K562 (cell line): Measurements from ENCODE around the gene FAM168B. TPM values are rescaled to one million over a fixed set of nuclear protein-coding genes. Genes with fewer than 3 reads are reported as not detected.

Experiments
- ATAC-seq: fragments of 200-7000 bp; cut with Tn5 transposase; 3 replicates; pipeline ENCODE4 v1.9.1; 2020; ENCODE audit warnings: moderate library complexity
- BruUV-seq: library from RNA; stranded (reverse); fragments of 400-500 nt; replicated peaks from 2 replicates; lab custom pipeline; 2021; lab: Mats Ljungman, UMichigan
- CTCF ChIA-PET: fragments of 300-600 bp; formaldehyde crosslinking; extraction: SDS; loops from one replicate; lab custom pipeline; 2021; ENCODE audit warnings: low intra/inter-chr PET ratio; lab: Yijun Ruan, JAX
- POLR2A ChIA-PET: fragments of 300-600, 350-650 bp; sonication (Branson Sonifier 250); formaldehyde crosslinking; extraction: SDS; loops from one replicate; lab custom pipeline; 2021; ENCODE audit warnings: antibody characterized with exemption, inconsistent platforms; lab: Yijun Ruan, JAX
- DNase-seq, 4 experiments: peaks; one replicate each; pipeline versions ENCODE4 v3.0.0 to v3.0.0-alpha.2; 2011 to 2018; ENCODE audit warnings: low spot score in 3 of 4, mixed read lengths in 3 of 4; ENCODE audit errors: extremely low read depth in 1 of 4
- FAIRE-seq: peaks from 2 replicates; lab custom pipeline; 2011; peaks lifted over from hg19 to GRCh38; lab: Jason Lieb, UNC
- H2AFZ ChIP-seq: 2 replicates; pipeline ENCODE4 v1.6.0; 2011; ENCODE audit warnings: low read depth, low read length, control low read depth, inconsistent platforms
- H3K27ac ChIP-seq: fragments of 200-600 bp; 3 replicates; pipeline ENCODE4 v1.8.0; 2011; ENCODE audit warnings: low read depth, mild to moderate bottlenecking, control low read depth, inconsistent platforms, low read length, moderate library complexity, mixed read lengths; ENCODE audit errors: extremely low read depth
- H3K27me3 ChIP-seq, 2 experiments: fragments of 300-600 bp in 1 of 2; 2 replicates in 1 of 2; 3 replicates in 1 of 2; pipeline versions ENCODE4 v1.6.0 to v1.8.0; 2011; ENCODE audit warnings: inconsistent platforms in 2 of 2, low read length in 2 of 2, mild to moderate bottlenecking in 1 of 2, mixed read lengths in 1 of 2, moderate library complexity in 1 of 2; ENCODE audit not compliant: control insufficient read depth in 2 of 2, insufficient read depth in 2 of 2
- H3K36me3 ChIP-seq: fragments of 300-600 bp; 3 replicates; pipeline ENCODE4 v1.8.0; 2011; ENCODE audit warnings: mild to moderate bottlenecking, low read length, inconsistent platforms; ENCODE audit not compliant: control insufficient read depth, insufficient read depth
- H3K4me1 ChIP-seq, 2 experiments: fragments of 200-600 bp in 1 of 2; replicated peaks in 1 of 2; 2 replicates in 1 of 2; 3 replicates in 1 of 2; pipeline versions ENCODE4 v1.5.1 to v1.8.0; 2011; ENCODE audit warnings: inconsistent platforms in 2 of 2, low read length in 2 of 2, mild to moderate bottlenecking in 1 of 2, mixed read lengths in 1 of 2, moderate library complexity in 1 of 2; ENCODE audit not compliant: control insufficient read depth in 2 of 2, insufficient read depth in 2 of 2
- H3K4me2 ChIP-seq: 2 replicates; pipeline ENCODE4 v1.6.1; 2011; ENCODE audit warnings: low read length, control low read depth, inconsistent platforms, mixed read lengths; ENCODE audit not compliant: insufficient read depth
- H3K4me3 ChIP-seq: fragments of 200-600 bp; sonication (generic), shearing (Covaris generic); 2 replicates; pipeline ENCODE4 v1.5.1; 2016; ENCODE audit warnings: control low read depth, inconsistent platforms
- H3K79me2 ChIP-seq: fragments of 200-600 bp; 3 replicates; pipeline ENCODE4 v1.8.0; 2011; ENCODE audit warnings: low read length, inconsistent platforms; ENCODE audit not compliant: control insufficient read depth, insufficient read depth
- H3K9ac ChIP-seq, 2 experiments: 2 replicates each; pipeline versions ENCODE4 v1.6.0 to v1.6.1; 2011; ENCODE audit warnings: low read depth in 2 of 2, low read length in 2 of 2, control low read depth in 1 of 2, inconsistent platforms in 1 of 2, mild to moderate bottlenecking in 1 of 2, mixed read lengths in 1 of 2; ENCODE audit not compliant: insufficient read depth in 1 of 2
- H3K9me1 ChIP-seq: one replicate; pipeline ENCODE4 v1.6.0; 2011; ENCODE audit warnings: inconsistent platforms, mild to moderate bottlenecking, low read length, moderate library complexity; ENCODE audit not compliant: control insufficient read depth, insufficient read depth
- H3K9me3 ChIP-seq: replicated peaks from 2 replicates; pipeline ENCODE4 v1.5.1; 2011; ENCODE audit warnings: low read depth, low read length, inconsistent platforms; ENCODE audit not compliant: control insufficient read depth, insufficient read depth
- H4K20me1 ChIP-seq: replicated peaks from 2 replicates; pipeline ENCODE4 v1.6.1; 2011; ENCODE audit warnings: low read length, inconsistent platforms, mixed read lengths; ENCODE audit not compliant: control insufficient read depth, insufficient read depth
- CBX1 ChIP-seq: sonication (generic); IDR thresholded peaks from 2 replicates; pipeline ENCODE4 v1.6.1; 2016; ENCODE audit warnings: antibody characterized with exemption, low read depth, mild to moderate bottlenecking
- EP300 ChIP-seq: IDR thresholded peaks from 2 replicates; pipeline ENCODE4 v1.6.1; 2012; ENCODE audit warnings: low read length, improper control_type of control experiment
- EWSR1 ChIP-seq: fragments of 450-650 bp; IDR thresholded peaks from 2 replicates; pipeline ENCODE4 v1.6.1; 2018; ENCODE audit warnings: borderline replicate concordance, mild to moderate bottlenecking, low read depth, moderate library complexity; ENCODE audit not compliant: partially characterized antibody
- GTF2F1 ChIP-seq: IDR thresholded peaks from 2 replicates; pipeline ENCODE4 v1.6.1; 2011; ENCODE audit warnings: low read depth, low read length, improper control_type of control experiment
- NFRKB ChIP-seq: fragments of 450-650 bp; IDR thresholded peaks from 2 replicates; pipeline ENCODE4 v1.6.1; 2016; ENCODE audit warnings: low read depth
- NUFIP1 ChIP-seq: fragments of 450-650 bp; IDR thresholded peaks from 2 replicates; pipeline ENCODE4 v1.6.1; 2018; ENCODE audit not compliant: partially characterized antibody
- PHTF2 ChIP-seq: fragments of 250-450 bp; sonication (Bioruptor Pico); IDR thresholded peaks from 2 replicates; pipeline ENCODE4 v1.5.0; 2021; ENCODE audit warnings: mild to moderate bottlenecking
- RERE ChIP-seq: sonication (generic); formaldehyde crosslinking; IDR thresholded peaks from 2 replicates; pipeline ENCODE4 v1.8.0; 2023; ENCODE audit warnings: missing genetic modification reagents, mild to moderate bottlenecking, borderline replicate concordance
- SREBF2 ChIP-seq: sonication (generic); formaldehyde crosslinking; IDR thresholded peaks from 2 replicates; pipeline ENCODE4 v1.4.0; 2020; ENCODE audit warnings: mild to moderate bottlenecking, missing genetic modification reagents
- TBL1XR1 ChIP-seq, 2 experiments: IDR thresholded peaks; 2 replicates each; pipeline ENCODE4 v1.6.1; 2012; ENCODE audit warnings: improper control_type of control experiment in 2 of 2, low read length in 2 of 2, mild to moderate bottlenecking in 1 of 2
- ZNF23 ChIP-seq: fragments of 250-450 bp; sonication (Bioruptor Pico); IDR thresholded peaks from 2 replicates; pipeline ENCODE4 v1.4.0; 2020; ENCODE audit warnings: mild to moderate bottlenecking
- ZNF253 ChIP-seq: fragments of 250-450 bp; sonication (Bioruptor Pico); conservative IDR thresholded peaks from 2 replicates; pipeline ENCODE4 v1.6.1; 2021; ENCODE audit warnings: mild to moderate bottlenecking
- ZNF395 ChIP-seq: fragments of 200-800 bp; sonication (Bioruptor generic); IDR thresholded peaks from 2 replicates; pipeline ENCODE4 v1.6.1; 2017; ENCODE audit warnings: missing genetic modification characterization, missing compliant biosample characterization
- ZNF764 ChIP-seq: fragments of 250-450 bp; sonication (Bioruptor Pico); IDR thresholded peaks from 2 replicates; pipeline ENCODE4 v1.4.0; 2020; ENCODE audit warnings: low read depth, mild to moderate bottlenecking, moderate library complexity
- ZNF830 ChIP-seq: fragments of 250-450 bp; sonication (Bioruptor Pico); IDR thresholded peaks from 2 replicates; pipeline ENCODE4 v1.5.0; 2021; ENCODE audit warnings: mild to moderate bottlenecking
- ZSCAN32 ChIP-seq: fragments of 450-650 bp; formaldehyde crosslinking; IDR thresholded peaks from 2 replicates; pipeline ENCODE4 v1.4.0; 2020; ENCODE audit warnings: mild to moderate bottlenecking, moderate library complexity
- WGBS: fragments of 100-300 bp; shearing (Covaris generic); methylation state at CpG from one replicate; pipeline ENCODE4 v1.1.6; 2016; ENCODE audit warnings: low coverage, mixed read lengths; ENCODE audit not compliant: insufficient coverage; ENCODE audit errors: missing lambda C conversion rate; 5-methylcytosine and 5-hydroxymethylcytosine counted together
- in situ Hi-C: fragments of 300-500 bp; cut with MboI; formaldehyde crosslinking; loops from 4 replicates; pipeline ENCODE4 v1.15.0; 2018; ENCODE audit warnings: inconsistent platforms, mixed read lengths
- intact Hi-C: fragments of 100-400 bp; cut with micrococcal nuclease; formaldehyde crosslinking; loops from 2 replicates; pipeline ENCODE4 v1.14.2; 2022
- polyA plus RNA-seq, 8 experiments: library from polyadenylated mRNA; depleted of rRNA in 4 of 8; stranded (reverse) in 5 of 8; unstranded in 3 of 8; fragments of >200 nt; fragmentation: Nextera tagmentation in 2 of 8; fragmentation: Illumina TruSeq in 1 of 8; extraction: Ambion mirVana in 2 of 8; extraction: Trizol in 1 of 8; gene quantifications; 2 replicates each; pipeline versions ENCODE4 v1.2.1 to v1.2.3, GENCODE V29; 2011 to 2014; ENCODE audit warnings: inconsistent platforms in 1 of 8, missing spikeins in 1 of 8
- total RNA-seq, 7 experiments: library from RNA; depleted of rRNA in 6 of 7; stranded (reverse); fragments of >200 nt in 6 of 7; fragmentation: Illumina TruSeq in 2 of 7; extraction: Trizol in 2 of 7; gene quantifications; 2 replicates each; pipeline versions ENCODE4 v1.2.1 to v1.2.3, GENCODE V29; 2011 to 2021; ENCODE audit warnings: low replicate concordance in 1 of 7
- TF ChIP-seq, protein P1 (sequence below): fragments of 250-450 bp; sonication (Bioruptor Pico); IDR thresholded peaks from 2 replicates; pipeline ENCODE4 v1.8.0; 2021; ENCODE audit warnings: mild to moderate bottlenecking, moderate library complexity

FAM168B gene
- total and polyA plus RNA-seq, 9 of the 15 experiments (the other 6 are each of a cell fraction or from before 2014, with no cell fraction given) = 3.3 to 76.0 (median 46.1) TPM

DNA sequence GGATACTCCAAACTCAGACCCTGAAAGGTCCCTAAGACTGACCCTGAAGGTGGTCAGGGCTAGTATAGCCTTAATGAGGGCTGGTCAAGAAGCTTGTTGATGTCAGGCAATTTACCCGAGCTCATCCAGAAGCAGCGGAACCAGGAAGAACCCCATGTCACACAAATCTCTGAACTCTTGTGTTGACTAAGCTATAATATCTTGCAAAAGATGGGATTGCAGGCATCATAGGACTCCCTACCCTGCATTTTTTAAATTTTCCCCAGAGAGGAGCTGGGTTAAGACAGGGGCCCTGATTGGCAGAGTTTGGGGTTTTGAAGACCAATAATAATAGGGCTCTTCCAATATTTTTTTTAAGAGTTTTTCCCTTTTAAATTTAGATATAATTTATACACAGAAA lies 9.9 kb upstream of the FAM168B start:
- 70% methylated on average over 2 of the region's 2 CpGs for WGBS
- no TSS peak for BruUV-seq
- H4K20me1 ChIP-seq = peaks cover 9% of the 10 kb centered on the region
- FAIRE-seq = no peak
- in situ Hi-C loops (no loop called here), intact Hi-C loops (no loop called here)
- H3K9me1 ChIP-seq = no peaks in the 10 kb centered on the region
- H3K4me1 ChIP-seq = peaks cover 10 to 24% of the 10 kb centered on the region in 2 experiments; a peak in 4 of 5 replicates
- POLR2A ChIA-PET = interaction anchor here (0.7 to 4.4 kb wide), 2 partner anchors 10 to 16 kb away, joined by 4 to 35 read pairs; partner anchors contain the start of gene FAM168B
- H3K4me2 ChIP-seq = no peak overlapping the region
- no peak for DNase-seq
- no peaks in the 10 kb centered on the region for H3K9me3 ChIP-seq
- H3K36me3 ChIP-seq = peaks cover 9% of the 10 kb centered on the region; the same call in 2 of the 3 replicates
- no peak overlapping the region for H3K27ac ChIP-seq
- no peak overlapping the region for H3K4me3 ChIP-seq
- peaks cover 31% of the 10 kb centered on the region for H3K79me2 ChIP-seq
- ATAC-seq = no peak
- no peak overlapping the region for H3K9ac ChIP-seq
- peak overlapping the region; percentile 58; the same call in 1 of the 2 replicates for H2AFZ ChIP-seq
- CTCF ChIA-PET = no interaction called here
- no peaks in the 10 kb centered on the region for H3K27me3 ChIP-seq
- TF ChIP-seq PHTF2 (CRISPR knock-in tag) (no peak), ZNF830 (CRISPR knock-in tag) (no peak), CBX1 (no peak), ZNF395 (no peak), NFRKB (no peak), ZNF23 (CRISPR knock-in tag) (no peak), SREBF2 (CRISPR knock-in tag) (no peak), TBL1XR1 (IDR thresholded peaks at IDR 0.05; ENCODE audit: low read length in 2 of 2) (no peak), ZSCAN32 (CRISPR knock-in tag) (no peak), NUFIP1 (no peak), ZNF253 (CRISPR knock-in tag) (no peak), GTF2F1 (no peak), EWSR1 (no peak), EP300 (no peak), ZNF764 (CRISPR knock-in tag) (no peak), RERE (CRISPR knock-in tag) (no peak)
- TF ChIP-seq, protein P1, sequence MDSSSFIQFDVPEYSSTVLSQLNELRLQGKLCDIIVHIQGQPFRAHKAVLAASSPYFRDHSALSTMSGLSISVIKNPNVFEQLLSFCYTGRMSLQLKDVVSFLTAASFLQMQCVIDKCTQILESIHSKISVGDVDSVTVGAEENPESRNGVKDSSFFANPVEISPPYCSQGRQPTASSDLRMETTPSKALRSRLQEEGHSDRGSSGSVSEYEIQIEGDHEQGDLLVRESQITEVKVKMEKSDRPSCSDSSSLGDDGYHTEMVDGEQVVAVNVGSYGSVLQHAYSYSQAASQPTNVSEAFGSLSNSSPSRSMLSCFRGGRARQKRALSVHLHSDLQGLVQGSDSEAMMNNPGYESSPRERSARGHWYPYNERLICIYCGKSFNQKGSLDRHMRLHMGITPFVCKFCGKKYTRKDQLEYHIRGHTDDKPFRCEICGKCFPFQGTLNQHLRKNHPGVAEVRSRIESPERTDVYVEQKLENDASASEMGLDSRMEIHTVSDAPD (CRISPR knock-in tag) = no peak
